ENCODE measurements around the gene MYCBP.

- TF ChIP-seq POLR2A (IDR thresholded peaks at IDR 0.05) (no peak), CTCF (IDR thresholded peaks at IDR 0.05) (no peak)
Observed at GRCh38 chr1:38885092-38885491, 11.9 kb upstream of the MYCBP start.
